Activated T-cell treated with anti-CD3 and anti-CD28 coated beads, Interleukin-2, amount 50 U/mL, for 72 hours (primary cell): ENCODE measurements around the gene TPST2. TPM values are rescaled to one million over a fixed set of nuclear protein-coding genes. Genes with fewer than 3 reads are reported as not detected.
A peak's percentile ranks its signal among the peaks of the same experiment; 100 is the strongest.
"Not testable (repeated sequence)": the region's sequence is repeated elsewhere in the genome, so short reads cannot be mapped to it uniquely, and the experiment has no call there.

Source experiments
- ATAC-seq, 2 donors: fragments of 150-1000 bp; cut with Tn5 transposase; replicated peaks in 1 of 2; 2 replicates each; pipeline ENCODE4 v1.10.0; 2021; ENCODE audit warnings: moderate library complexity in 2 of 2, mild to moderate bottlenecking in 1 of 2
- DNase-seq, 2 donors: peaks; one replicate each; pipeline ENCODE4 v3.0.0; 2021 to 2022; ENCODE audit warnings: mixed read lengths in 1 of 2
- H3K27ac Mint-ChIP-seq: one replicate; pipeline ENCODE4 v1.8.0; 2022; ENCODE audit warnings: mild to moderate bottlenecking, moderate library complexity, mixed read lengths
- H3K27me3 Mint-ChIP-seq: one replicate; pipeline ENCODE4 v1.8.0; 2022; ENCODE audit warnings: low read depth, mixed read lengths
- H3K36me3 Mint-ChIP-seq, 2 donors: one replicate each; pipeline ENCODE4 v1.8.0; 2022; ENCODE audit warnings: mixed read lengths in 2 of 2, mild to moderate bottlenecking in 1 of 2; ENCODE audit not compliant: insufficient read depth in 2 of 2
- H3K4me1 Mint-ChIP-seq: one replicate; pipeline ENCODE4 v1.8.0; 2022; ENCODE audit warnings: low read depth, mixed read lengths
- H3K4me3 Mint-ChIP-seq, 2 donors: one replicate each; pipeline ENCODE4 v1.8.0; 2022; ENCODE audit warnings: mild to moderate bottlenecking in 2 of 2, mixed read lengths in 2 of 2, moderate library complexity in 2 of 2
- H3K9me3 Mint-ChIP-seq, 2 donors: one replicate each; pipeline ENCODE4 v1.8.0; 2022; ENCODE audit warnings: mixed read lengths in 2 of 2
- total RNA-seq, 2 donors: library from RNA; stranded (reverse); gene quantifications; one replicate each; pipeline ENCODE4 v1.2.3, GENCODE V29; 2022

The TPST2 gene
- total RNA-seq, 2 donors from 2014 or later, result 19.0 to 23.2 TPM

DNA sequence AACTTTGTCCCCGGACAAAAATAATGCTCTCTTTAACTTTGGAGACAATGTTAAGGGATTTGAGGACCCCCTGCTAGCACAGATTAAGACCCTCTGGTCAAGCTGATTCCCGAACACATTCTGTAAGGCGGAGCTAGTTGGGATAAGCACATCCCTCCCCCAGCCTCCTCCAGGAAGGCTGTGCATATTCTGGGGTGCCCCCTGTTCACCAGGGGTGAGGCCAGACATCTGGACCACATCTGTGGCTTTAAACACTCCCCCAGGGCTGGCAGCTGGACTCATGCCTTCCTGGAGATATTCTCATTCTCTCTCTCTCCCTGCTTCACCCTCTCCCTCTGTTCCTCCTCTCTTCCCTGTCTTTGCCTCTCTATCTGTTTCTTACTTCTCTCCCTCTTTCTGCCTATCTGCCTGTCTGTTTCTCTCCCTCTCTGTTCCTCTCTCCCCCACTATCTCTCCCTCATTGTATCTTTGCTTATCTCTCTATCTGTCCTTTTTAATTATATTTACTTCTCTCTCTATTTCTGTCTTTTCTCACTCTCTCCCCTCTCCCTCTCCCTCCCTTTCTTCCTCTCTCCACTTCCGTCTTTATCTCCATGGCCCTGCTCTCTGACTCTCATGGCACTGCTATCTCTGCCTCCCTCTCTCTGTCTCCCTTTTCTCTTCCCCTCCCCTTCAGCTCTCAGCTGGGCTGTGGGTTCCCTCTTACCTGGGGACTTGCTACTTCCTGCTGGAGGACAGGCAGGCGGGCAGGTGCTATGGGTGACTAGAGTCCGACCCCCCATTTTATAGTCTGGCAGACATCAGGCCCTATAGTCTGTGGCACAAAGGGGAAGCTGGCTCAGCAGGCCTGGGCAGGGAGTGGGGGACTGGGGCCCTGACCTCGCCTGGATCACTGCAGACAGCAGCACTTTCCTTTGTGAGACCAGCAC, 27.6 kb upstream of the TPST2 start, which contains the start of gene CRYBB1:
Gene CRYBB1 (minus strand): TSS at position 757 of the 929 bp plus-strand sequence. CDS start 1,708 bp downstream, outside the sequence.
- Mint-ChIP-seq H3K4me3 (no peak within 1 kb of the TSS), H3K36me3 (no peaks in the 10 kb centered on the region), H3K4me1 (no peaks in the 10 kb centered on the region), H3K27me3 (peaks cover 14% of the 10 kb centered on the region), H3K9me3 (no peaks in the 10 kb centered on the region), H3K27ac (no peak within 1 kb of the TSS)
- no peak for DNase-seq
- ATAC-seq, result no peak

GRCh38 chr22:26616650-26617049, 26.7 kb upstream of the TPST2 start:
- H3K27me3 Mint-ChIP-seq, result peaks cover 14% of the 10 kb centered on the region
- ATAC-seq, result no peak
- DNase-seq, result no peak
- no peaks in the 10 kb centered on the region for H3K9me3 Mint-ChIP-seq
- no peak overlapping the region for H3K4me3 Mint-ChIP-seq
- no peaks in the 10 kb centered on the region for H3K36me3 Mint-ChIP-seq
- no peak overlapping the region for H3K27ac Mint-ChIP-seq
- H3K4me1 Mint-ChIP-seq, result no peaks in the 10 kb centered on the region

- Mint-ChIP-seq H3K36me3 (no peaks in the 10 kb centered on the region), H3K4me1 (no peaks in the 10 kb centered on the region), H3K4me3 (no peak overlapping the region), H3K27me3 (peaks cover 14% of the 10 kb centered on the region), H3K27ac (no peak overlapping the region), H3K9me3 (no peaks in the 10 kb centered on the region)
- ATAC-seq (no peak), DNase-seq (no peak)
Measured at GRCh38 chr22:26615830-26616435, 26.0 kb upstream of the TPST2 start.

- H3K9me3 Mint-ChIP-seq, result no peaks in the 10 kb centered on the region
- DNase-seq (no peak), ATAC-seq (no peak)
- no peak overlapping the region for H3K27ac Mint-ChIP-seq
- no peak overlapping the region for H3K4me3 Mint-ChIP-seq
- peaks cover 14% of the 10 kb centered on the region for H3K27me3 Mint-ChIP-seq
- peaks cover 7% of the 10 kb centered on the region for H3K4me1 Mint-ChIP-seq
- no peaks in the 10 kb centered on the region for H3K36me3 Mint-ChIP-seq
Measured at GRCh38 chr22:26615149-26615548, 25.2 kb upstream of the TPST2 start.

DNA sequence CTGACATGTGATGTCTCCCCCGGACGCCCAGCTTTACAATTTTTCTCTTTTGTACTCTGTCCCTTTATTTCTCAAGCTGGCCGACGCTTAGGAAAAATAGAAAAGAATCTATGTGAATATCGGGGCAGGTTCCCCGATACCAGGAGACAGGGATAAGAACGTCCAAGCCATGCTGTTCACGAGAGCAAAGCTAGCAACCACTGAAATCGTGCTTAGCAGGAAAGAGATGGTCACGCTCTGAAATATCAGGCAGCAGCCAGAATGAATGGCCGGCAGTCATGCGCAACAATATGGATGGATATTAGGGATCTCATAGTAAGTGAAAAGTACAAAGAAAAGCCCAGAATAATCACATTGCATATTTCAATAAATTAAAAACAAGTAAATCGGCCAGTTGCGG, 24.4 kb upstream of the TPST2 start:
- no peak overlapping the region for H3K4me3 Mint-ChIP-seq
- no peak overlapping the region for H3K27ac Mint-ChIP-seq
- peaks cover 14% of the 10 kb centered on the region for H3K27me3 Mint-ChIP-seq
- no peak for ATAC-seq
- no peak for DNase-seq
- H3K4me1 Mint-ChIP-seq, result peaks cover 10% of the 10 kb centered on the region
- H3K36me3 Mint-ChIP-seq, result no peaks in the 10 kb centered on the region
- no peaks in the 10 kb centered on the region for H3K9me3 Mint-ChIP-seq

GRCh38 chr22:26613753-26614152, 23.8 kb upstream of the TPST2 start:
- H3K27me3 Mint-ChIP-seq, result peaks cover 14% of the 10 kb centered on the region
- not testable (repeated sequence) for ATAC-seq, H3K27ac Mint-ChIP-seq, H3K9me3 Mint-ChIP-seq, DNase-seq, H3K36me3 Mint-ChIP-seq, H3K4me1 Mint-ChIP-seq, H3K4me3 Mint-ChIP-seq

- H3K4me3 Mint-ChIP-seq, result no peak overlapping the region
- H3K36me3 Mint-ChIP-seq, result no peaks in the 10 kb centered on the region
- no peaks in the 10 kb centered on the region for H3K9me3 Mint-ChIP-seq
- H3K27me3 Mint-ChIP-seq, result peaks cover 14% of the 10 kb centered on the region
- H3K27ac Mint-ChIP-seq, result no peak overlapping the region
- peaks cover 10% of the 10 kb centered on the region for H3K4me1 Mint-ChIP-seq
- DNase-seq (no peak), ATAC-seq (no peak)
Measured at GRCh38 chr22:26612652-26613051, 22.7 kb upstream of the TPST2 start.

- peak; percentile 38 to 44 for ATAC-seq
- H3K36me3 Mint-ChIP-seq, result no peaks in the 10 kb centered on the region
- DNase-seq, result no peak
- H3K27ac Mint-ChIP-seq, result no peak overlapping the region
- H3K4me3 Mint-ChIP-seq, result no peak overlapping the region
- peaks cover 10% of the 10 kb centered on the region for H3K4me1 Mint-ChIP-seq
- H3K27me3 Mint-ChIP-seq, result peaks cover 14% of the 10 kb centered on the region
- H3K9me3 Mint-ChIP-seq, result no peaks in the 10 kb centered on the region
Measured at GRCh38 chr22:26610996-26611395, 21.1 kb upstream of the TPST2 start.

DNA sequence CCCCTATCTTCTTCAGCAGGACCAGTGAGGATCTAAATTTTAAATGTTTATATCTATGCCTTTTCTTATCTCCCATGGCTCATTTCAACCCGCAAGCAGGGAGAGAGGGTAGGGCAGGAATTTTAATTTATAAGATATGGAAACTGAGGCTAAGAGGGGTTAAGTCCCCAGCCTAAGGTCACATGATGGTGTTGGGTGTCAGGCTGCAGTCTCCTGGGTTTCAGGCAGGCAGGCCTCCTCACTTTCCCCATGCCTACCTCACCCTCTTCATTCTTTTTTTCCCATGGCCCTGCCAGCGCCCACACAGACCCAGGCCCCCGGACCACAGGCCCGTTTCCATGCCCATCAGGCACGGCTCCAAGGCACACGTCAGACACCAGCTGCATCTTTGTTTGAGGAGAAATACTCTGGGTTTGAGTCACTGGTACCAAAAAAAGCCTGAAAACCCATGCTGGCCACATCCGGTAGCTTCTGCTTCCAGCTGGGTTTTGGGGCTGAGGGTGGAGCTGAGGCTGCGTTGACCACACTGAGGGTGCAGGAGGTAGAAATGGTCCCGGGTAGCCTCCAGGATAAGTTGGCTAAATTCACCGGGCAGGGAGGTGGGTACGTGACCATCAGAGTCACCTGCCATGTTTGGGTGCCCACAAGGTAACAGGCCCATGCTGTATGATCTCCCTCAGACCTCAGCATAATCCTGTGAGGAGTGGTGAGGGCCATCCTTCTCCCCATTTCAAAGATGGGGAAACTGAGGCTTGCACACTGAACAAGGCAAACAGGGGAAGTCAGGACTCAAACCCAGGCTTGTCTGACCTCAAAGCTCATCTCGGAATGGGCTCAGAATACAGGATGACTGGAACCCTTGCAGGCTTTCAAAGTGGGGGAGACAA, 20.4 kb upstream of the TPST2 start:
- peaks cover 10% of the 10 kb centered on the region for H3K4me1 Mint-ChIP-seq
- DNase-seq, result peak; percentile 56 to 71
- ATAC-seq, result peak; percentile 86 to 89
- H3K27ac Mint-ChIP-seq, result peak overlapping the region; percentile 25
- H3K4me3 Mint-ChIP-seq, result peak overlapping the region; percentile 13 to 45
- H3K36me3 Mint-ChIP-seq, result no peaks in the 10 kb centered on the region
- H3K27me3 Mint-ChIP-seq, result peaks cover 14% of the 10 kb centered on the region
- H3K9me3 Mint-ChIP-seq, result no peaks in the 10 kb centered on the region

DNA sequence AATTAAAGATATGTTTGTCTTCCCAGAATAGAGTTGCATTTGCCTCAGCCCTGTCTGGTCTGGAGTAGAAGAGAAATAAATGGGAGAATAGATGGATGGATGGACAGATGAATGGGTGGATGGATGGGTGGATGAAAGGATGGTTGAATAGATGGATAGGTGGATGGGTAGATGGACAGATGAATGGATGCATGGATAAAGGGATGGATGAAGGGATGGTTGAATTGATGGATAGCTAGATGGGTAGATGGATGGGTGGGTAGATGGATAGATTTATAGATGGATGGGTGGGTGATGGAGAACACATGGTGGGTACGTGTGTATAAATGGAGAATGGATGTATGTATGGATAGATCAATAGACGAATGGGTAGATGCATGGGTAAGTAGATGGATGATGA, 19.4 kb upstream of the TPST2 start:
- no peaks in the 10 kb centered on the region for H3K9me3 Mint-ChIP-seq
- H3K4me3 Mint-ChIP-seq, result no peak overlapping the region
- H3K27me3 Mint-ChIP-seq, result peaks cover 12% of the 10 kb centered on the region
- no peaks in the 10 kb centered on the region for H3K36me3 Mint-ChIP-seq
- DNase-seq (no peak), ATAC-seq (no peak)
- peaks cover 10% of the 10 kb centered on the region for H3K4me1 Mint-ChIP-seq
- H3K27ac Mint-ChIP-seq, result no peak overlapping the region

GRCh38 chr22:26608129-26608528, 18.2 kb upstream of the TPST2 start:
- no peak overlapping the region for H3K27ac Mint-ChIP-seq
- DNase-seq (no peak), ATAC-seq (no peak)
- H3K36me3 Mint-ChIP-seq, result no peaks in the 10 kb centered on the region
- H3K27me3 Mint-ChIP-seq, result peaks cover 7% of the 10 kb centered on the region
- peaks cover 10% of the 10 kb centered on the region for H3K4me1 Mint-ChIP-seq
- H3K9me3 Mint-ChIP-seq, result no peaks in the 10 kb centered on the region
- no peak overlapping the region for H3K4me3 Mint-ChIP-seq

DNA sequence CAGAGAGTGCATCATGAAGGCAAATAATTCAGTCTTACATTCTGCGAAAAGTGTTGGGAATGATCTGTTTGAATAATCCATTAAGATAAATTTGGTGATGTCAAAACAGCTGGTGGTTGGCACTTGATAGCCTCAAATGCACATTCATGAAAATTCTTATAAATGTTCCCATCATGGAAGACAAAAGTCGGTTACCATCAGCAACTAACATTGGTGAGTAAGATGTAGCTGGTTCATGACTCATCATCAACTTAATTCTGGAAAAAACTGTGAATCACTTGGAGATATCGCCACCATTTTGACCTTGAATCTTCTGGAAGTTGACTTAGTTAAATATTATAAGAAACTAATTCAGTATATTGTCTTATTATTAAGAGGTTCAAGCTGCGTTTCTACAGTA, 16.7 kb upstream of the TPST2 start:
- ATAC-seq (no peak), DNase-seq (no peak)
- no peaks in the 10 kb centered on the region for H3K27me3 Mint-ChIP-seq
- H3K4me1 Mint-ChIP-seq, result peaks cover 10% of the 10 kb centered on the region
- H3K4me3 Mint-ChIP-seq, result no peak overlapping the region
- H3K27ac Mint-ChIP-seq, result no peak overlapping the region
- no peaks in the 10 kb centered on the region for H3K36me3 Mint-ChIP-seq
- no peaks in the 10 kb centered on the region for H3K9me3 Mint-ChIP-seq

GRCh38 chr22:26604368-26604767, 14.4 kb upstream of the TPST2 start:
- Mint-ChIP-seq H3K27ac (no peak overlapping the region), H3K4me1 (no peaks in the 10 kb centered on the region), H3K27me3 (no peaks in the 10 kb centered on the region), H3K9me3 (no peaks in the 10 kb centered on the region), H3K4me3 (no peak overlapping the region), H3K36me3 (no peaks in the 10 kb centered on the region)
- DNase-seq (no peak), ATAC-seq (no peak)
